Measurements from ENCODE around the gene MVP.

DNA sequence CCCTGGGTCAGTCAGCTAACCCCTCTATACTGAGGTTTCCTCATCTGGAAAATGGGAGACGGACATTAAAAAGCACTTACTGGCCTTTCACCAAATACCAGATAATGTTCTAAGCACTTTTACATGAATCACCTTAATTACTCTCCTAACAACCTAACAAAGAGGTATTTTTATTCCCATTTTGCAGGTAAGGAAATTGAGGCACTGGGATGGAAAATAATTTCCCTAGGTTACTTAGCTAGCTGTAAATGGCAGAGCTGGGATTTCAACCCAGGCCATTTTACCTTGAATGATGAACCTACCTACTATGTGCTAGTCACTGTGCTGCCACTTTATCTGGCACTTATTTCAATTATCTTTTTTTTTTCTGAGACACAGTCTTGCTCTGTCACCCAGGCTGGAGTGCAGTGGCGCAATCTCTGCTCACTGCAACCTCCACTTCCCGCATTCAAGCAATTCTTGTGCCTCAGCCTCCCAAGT is 26.0 kb upstream of the MVP start:
- TF ChIP-seq GATA2 (IDR thresholded peaks at IDR 0.05; ENCODE audit: low read depth, low read length) (no peak), GATA3 (IDR thresholded peaks at IDR 0.05; ENCODE audit: low read depth, low read length) (no peak)

All from SH-SY5Y (cell line).